ENCODE results near the gene KIF2C. TPM values are rescaled to one million over a fixed set of nuclear protein-coding genes. Genes with fewer than 3 reads are reported as not detected.
A peak's percentile ranks its signal among the peaks of the same experiment; 100 is the strongest.

KIF2C gene
- total and polyA plus RNA-seq, 2 of the 4 experiments (the other 2 are of a cell fraction): 31.6 to 45.0 TPM

- POLR2A ChIA-PET (ENCODE audit: unreplicated experiment): no interaction called here
- no peak overlapping the region for H2BK20ac ChIP-seq (ENCODE audit: low read depth, low read length)
- H2BK5ac ChIP-seq (ENCODE audit: low read depth, low read length, poor library complexity, severe bottlenecking): no peak overlapping the region
- H2BK120ac ChIP-seq (ENCODE audit: low read depth, low read length): no peak overlapping the region
- H4K20me1 ChIP-seq (ENCODE audit: insufficient read depth, low read length): no peaks in the 10 kb centered on the region
- H4K91ac ChIP-seq (ENCODE audit: insufficient read depth, low read depth, low read length): no peak overlapping the region
- H2AK5ac ChIP-seq (ENCODE audit: low read depth, low read length): no peak overlapping the region
- no peak overlapping the region for H4K8ac ChIP-seq (ENCODE audit: low read depth in 2 of 2, low read length in 2 of 2)
- 0 out of 2 replicates have a peak overlapping the region, but pooled peaks have one; percentile 51 for H3K14ac ChIP-seq (replicated peaks; ENCODE audit: low read depth, low read length)
- peak overlapping the region; percentile 24 for H2AK9ac ChIP-seq (replicated peaks; ENCODE audit: low read depth, low read length, poor library complexity)
- no peaks in the 10 kb centered on the region for H3K9me1 ChIP-seq (ENCODE audit: insufficient read depth, low read length)
- H3K9me3 ChIP-seq (ENCODE audit: control insufficient read depth, insufficient read depth, low read length): no peaks in the 10 kb centered on the region
- no peak overlapping the region for H4K5ac ChIP-seq (ENCODE audit: low read depth, low read length)
- WGBS, 2 experiments (ENCODE audit: extremely low coverage in 2 of 2, insufficient read length in 1 of 2): 83% methylated on average over 1 of the region's 7 CpGs; no CpG with 5 or more reads in 1 of the 2 experiments
- ATAC-seq (ENCODE audit: low read depth) (no peak; the same call in 1 of the 2 replicates), DNase-seq (no peak)
- no peak overlapping the region for H3K4me2 ChIP-seq (ENCODE audit: low read depth, low read length)
- no peak overlapping the region for H3K9ac ChIP-seq (ENCODE audit: low read depth, low read length)
- H3K4me3 ChIP-seq (ENCODE audit: insufficient read depth, low read depth, low read length): no peak overlapping the region
- dilution Hi-C loops (cut with HindIII; ENCODE audit: low sequenced_read_pairs, unreplicated experiment) (no loop called here), in situ Hi-C loops (cut with MboI; ENCODE audit: low sequenced_read_pairs) (no loop called here), intact Hi-C loops (cut with micrococcal nuclease) (no loop called here)
- peak overlapping the region; percentile 56 for H2AFZ ChIP-seq (replicated peaks; ENCODE audit: low read length, poor library complexity)
- no peak overlapping the region for H3K4ac ChIP-seq (ENCODE audit: low read depth, low read length)
- CTCF ChIA-PET: no interaction called here
- H3K4me1 ChIP-seq (ENCODE audit: control insufficient read depth, insufficient read depth, low read length): peaks cover 2% of the 10 kb centered on the region; the same call in 1 of the 2 replicates
- H3K27ac ChIP-seq (ENCODE audit: insufficient read depth, low read length): no peak overlapping the region
- no peak overlapping the region for H2BK15ac ChIP-seq (ENCODE audit: low read depth, low read length)
- no TSS peak for BruUV-seq (replicated peaks)
- H3K36me3 ChIP-seq (ENCODE audit: control insufficient read depth, insufficient read depth, low read length): no peaks in the 10 kb centered on the region
- peaks cover 8% of the 10 kb centered on the region for H3K27me3 ChIP-seq (ENCODE audit: control insufficient read depth, insufficient read depth, low read length)
- TF ChIP-seq MAZ (IDR thresholded peaks at IDR 0.05; ENCODE audit: borderline replicate concordance, low read depth, low read length): no peak
- TF ChIP-seq POLR2A (IDR thresholded peaks at IDR 0.05; ENCODE audit: low read depth, low read length): no peak
- no peak for TF ChIP-seq NFE2L2 (IDR thresholded peaks at IDR 0.05; ENCODE audit: low read depth, low read length)
- no peak for TF ChIP-seq RFX5 (IDR thresholded peaks at IDR 0.05; ENCODE audit: low read depth, low read length)
- TF ChIP-seq FOS (IDR thresholded peaks at IDR 0.05; ENCODE audit: low read depth, low read length): no peak
- TF ChIP-seq CHD1 (IDR thresholded peaks at IDR 0.05; ENCODE audit: low read depth, low read length): no peak
- no peak for TF ChIP-seq SMC3 (IDR thresholded peaks at IDR 0.05; ENCODE audit: low read depth, low read length)
- TF ChIP-seq CTCF (conservative IDR thresholded peaks at IDR 0.05; ENCODE audit: low read depth, low read length): no peak
- TF ChIP-seq RCOR1 (IDR thresholded peaks at IDR 0.05; ENCODE audit: insufficient replicate concordance, low read length): no peak
- TF ChIP-seq ELK1 (IDR thresholded peaks at IDR 0.05; ENCODE audit: borderline replicate concordance, low read depth, low read length): no peak
- TF ChIP-seq USF2 (IDR thresholded peaks at IDR 0.05; ENCODE audit: low read depth, low read length): no peak
- TF ChIP-seq CEBPB (IDR thresholded peaks at IDR 0.05; ENCODE audit: low read depth, low read length): no peak
- no peak for TF ChIP-seq BHLHE40 (IDR thresholded peaks at IDR 0.05; ENCODE audit: low read depth, low read length)
- TF ChIP-seq RAD21 (IDR thresholded peaks at IDR 0.05; ENCODE audit: low read length): no peak
- no peak for TF ChIP-seq MXI1 (IDR thresholded peaks at IDR 0.05; ENCODE audit: borderline replicate concordance, low read depth, low read length)
- no peaks in the 10 kb centered on the region for H3K79me1 ChIP-seq (ENCODE audit: low read depth in 1 of 2, low read length in 2 of 2)
- no peak overlapping the region for H3K18ac ChIP-seq (ENCODE audit: low read depth, low read length)
- no peak overlapping the region for H3K56ac ChIP-seq (ENCODE audit: extremely low read depth, insufficient read depth, low read length)
- H3K23ac ChIP-seq (ENCODE audit: low read depth, low read length): no peak overlapping the region
Observed at GRCh38 chr1:44701141-44701573, 38.5 kb upstream of the KIF2C start.

Measured in IMR-90 (cell line).